GM12878 (cell line): ENCODE results near the gene TRABD2B. TPM values are rescaled to one million over a fixed set of nuclear protein-coding genes. Genes with fewer than 3 reads are reported as not detected.

Source experiments
- ATAC-seq: fragments of 200-7000 bp; cut with Tn5 transposase; 3 replicates; pipeline ENCODE4 v1.9.1; 2020; ENCODE audit warnings: mild to moderate bottlenecking, moderate library complexity
- BruUV-seq: library from RNA; stranded (reverse); fragments of 400-500 nt; replicated peaks from 2 replicates; lab custom pipeline; 2021; lab: Mats Ljungman, UMichigan
- CTCF ChIA-PET: fragments of 300-600 bp; sonication (Branson Sonifier 250); formaldehyde crosslinking; extraction: SDS; loops from one replicate; lab custom pipeline; 2021; ENCODE audit warnings: inconsistent platforms; lab: Yijun Ruan, JAX
- POLR2A ChIA-PET: fragments of 350-600 bp; formaldehyde crosslinking; extraction: SDS; loops from one replicate; lab custom pipeline; 2021; ENCODE audit warnings: inconsistent platforms; lab: Charles Lee
- RAD21 ChIA-PET: fragments of 300-600 bp; sonication (Branson Sonifier 250); formaldehyde crosslinking; loops from one replicate; lab custom pipeline; 2023; ENCODE audit warnings: antibody characterized with exemption; ENCODE audit not compliant: unreplicated experiment; lab: Charles Lee
- SMC1A ChIA-PET: fragments of 300-600 bp; sonication (Branson Sonifier 250); formaldehyde crosslinking; loops from one replicate; lab custom pipeline; 2023; ENCODE audit not compliant: unreplicated experiment, uncharacterized antibody; lab: Charles Lee
- DNase-seq: peaks from one replicate; pipeline ENCODE4 v3.0.0-alpha.2; 2011; ENCODE audit warnings: low read depth, low spot score
- FAIRE-seq: peaks from 3 replicates; lab custom pipeline; 2011; peaks lifted over from hg19 to GRCh38; lab: Jason Lieb, UNC
- H2AFZ ChIP-seq: 2 replicates; pipeline ENCODE4 v1.6.0; 2011; ENCODE audit warnings: low read depth, low read length, control low read depth; ENCODE audit not compliant: control insufficient read depth
- H3K27ac ChIP-seq: 2 replicates; pipeline ENCODE4 v1.5.1; 2011; ENCODE audit warnings: control low read depth; ENCODE audit not compliant: control insufficient read depth, insufficient read depth
- H3K27me3 ChIP-seq, 2 experiments: replicated peaks in 1 of 2; 2 replicates each; pipeline versions ENCODE4 v1.6.0 to v1.6.1; 2011; ENCODE audit warnings: low read length in 1 of 2; ENCODE audit not compliant: control insufficient read depth in 2 of 2, insufficient read depth in 2 of 2
- H3K36me3 ChIP-seq, 2 experiments: 2 replicates each; pipeline ENCODE4 v1.5.1; 2011; ENCODE audit warnings: low read length in 1 of 2; ENCODE audit not compliant: control insufficient read depth in 2 of 2, insufficient read depth in 2 of 2
- H3K4me1 ChIP-seq: 2 replicates; pipeline ENCODE4 v1.6.1; 2011; ENCODE audit warnings: mild to moderate bottlenecking, low read length, moderate library complexity, mixed read lengths; ENCODE audit not compliant: control insufficient read depth, insufficient read depth
- H3K4me2 ChIP-seq: 2 replicates; pipeline ENCODE4 v1.6.0; 2011; ENCODE audit warnings: control low read depth; ENCODE audit not compliant: control insufficient read depth, insufficient read depth
- H3K4me3 ChIP-seq: fragments of 200-600 bp; sonication (generic); 2 replicates; pipeline ENCODE4 v1.5.1; 2016
- H3K79me2 ChIP-seq: 2 replicates; pipeline ENCODE4 v1.6.0; 2011; ENCODE audit warnings: low read length; ENCODE audit not compliant: control insufficient read depth, insufficient read depth
- H3K9ac ChIP-seq: 2 replicates; pipeline ENCODE4 v1.8.0; 2011; ENCODE audit warnings: low read length, control low read depth, mixed read lengths; ENCODE audit not compliant: control insufficient read depth, insufficient read depth
- H3K9me3 ChIP-seq: replicated peaks from 3 replicates; pipeline ENCODE4 v1.5.1; 2011; ENCODE audit warnings: mild to moderate bottlenecking, low read length; ENCODE audit not compliant: control insufficient read depth, insufficient read depth
- H4K20me1 ChIP-seq: 2 replicates; pipeline ENCODE4 v1.6.0; 2011; ENCODE audit not compliant: control insufficient read depth, insufficient read depth
- BCL3 ChIP-seq: IDR thresholded peaks from 2 replicates; pipeline ENCODE4 v1.6.1; 2011; ENCODE audit warnings: borderline replicate concordance, low read depth, mild to moderate bottlenecking, moderate library complexity, low read length; ENCODE audit not compliant: insufficient read depth, poor library complexity, severe bottlenecking
- BMI1 ChIP-seq: fragments of 450-650 bp; IDR thresholded peaks from 2 replicates; pipeline ENCODE4 v1.6.1; 2016; ENCODE audit warnings: mild to moderate bottlenecking, moderate library complexity, borderline replicate concordance
- CHD2 ChIP-seq: IDR thresholded peaks from 2 replicates; pipeline ENCODE4 v1.6.1; 2011; ENCODE audit warnings: low read depth, low read length, improper control_type of control experiment, borderline replicate concordance
- GABPA ChIP-seq: IDR thresholded peaks from 2 replicates; pipeline ENCODE4 v1.6.1; 2014; ENCODE audit warnings: antibody characterized with exemption, low read depth, mild to moderate bottlenecking, inconsistent platforms
- HDGF ChIP-seq: fragments of 450-650 bp; IDR thresholded peaks from 2 replicates; pipeline ENCODE4 v1.6.1; 2016; ENCODE audit warnings: antibody characterized with exemption
- IKZF2 ChIP-seq, 2 experiments: fragments of 450-650 bp; IDR thresholded peaks; 2 replicates each; pipeline ENCODE4 v1.6.1; 2017; ENCODE audit warnings: mild to moderate bottlenecking in 2 of 2, moderate library complexity in 2 of 2
- NFXL1 ChIP-seq: fragments of 450-650 bp; IDR thresholded peaks from 2 replicates; pipeline ENCODE4 v1.6.1; 2017; ENCODE audit warnings: antibody characterized with exemption, mild to moderate bottlenecking, borderline replicate concordance
- NRF1 ChIP-seq: conservative IDR thresholded peaks from 2 replicates; pipeline ENCODE4 v1.6.1; 2011; ENCODE audit warnings: mild to moderate bottlenecking, low read depth, low read length, improper control_type of control experiment
- PML ChIP-seq: IDR thresholded peaks from 2 replicates; pipeline ENCODE4 v1.6.1; 2012; ENCODE audit warnings: low read length, inconsistent platforms
- POLR2AphosphoS5 ChIP-seq: IDR thresholded peaks from 2 replicates; pipeline ENCODE4 v1.6.1; 2011; ENCODE audit warnings: mild to moderate bottlenecking, low read length, inconsistent platforms
- RAD51 ChIP-seq: fragments of 450-650 bp; IDR thresholded peaks from 2 replicates; pipeline ENCODE4 v1.6.1; 2016; ENCODE audit warnings: moderate library complexity, mild to moderate bottlenecking, inconsistent platforms
- SIX5 ChIP-seq: IDR thresholded peaks from 2 replicates; pipeline ENCODE4 v1.6.1; 2011; ENCODE audit warnings: mild to moderate bottlenecking, low read depth, low read length, moderate library complexity; ENCODE audit not compliant: severe bottlenecking
- SMC3 ChIP-seq: IDR thresholded peaks from 2 replicates; pipeline ENCODE4 v1.6.1; 2011; ENCODE audit warnings: low read length, improper control_type of control experiment, borderline replicate concordance
- SP1 ChIP-seq: IDR thresholded peaks from one replicate; pipeline ENCODE4 v1.6.1; 2011; ENCODE audit warnings: low read depth, low read length
- STAT1 ChIP-seq: fragments of 450-650 bp; conservative IDR thresholded peaks from 2 replicates; pipeline ENCODE4 v1.6.1; 2014; ENCODE audit warnings: antibody characterized with exemption, mild to moderate bottlenecking
- SUPT20H ChIP-seq: IDR thresholded peaks from 2 replicates; pipeline ENCODE4 v1.6.1; 2011; ENCODE audit warnings: low read depth, mild to moderate bottlenecking, low read length, moderate library complexity, borderline replicate concordance; ENCODE audit not compliant: control insufficient read depth
- TARDBP ChIP-seq: IDR thresholded peaks from 2 replicates; pipeline ENCODE4 v1.6.1; 2016; ENCODE audit warnings: borderline replicate concordance
- TCF7 ChIP-seq: IDR thresholded peaks from 2 replicates; pipeline ENCODE4 v1.6.1; 2014; ENCODE audit warnings: antibody characterized with exemption, borderline replicate concordance
- ZNF207 ChIP-seq: fragments of 450-650 bp; IDR thresholded peaks from 2 replicates; pipeline ENCODE4 v1.6.1; 2014; ENCODE audit warnings: antibody characterized with exemption, mild to moderate bottlenecking, borderline replicate concordance
- ZNF24 ChIP-seq: fragments of 450-650 bp; IDR thresholded peaks from 2 replicates; pipeline ENCODE4 v1.6.1; 2017; ENCODE audit warnings: antibody characterized with exemption, mild to moderate bottlenecking
- WGBS: methylation state at CpG from one replicate; pipeline ENCODE4 v1.1.6; 2016; ENCODE audit warnings: low lambda C conversion rate; ENCODE audit not compliant: insufficient replicate concordance, insufficient coverage; ENCODE audit errors: missing lambda C conversion rate; 5-methylcytosine and 5-hydroxymethylcytosine counted together
- in situ Hi-C: fragments of 300-500 bp; cut with MboI; formaldehyde crosslinking; loops from 9 replicates; pipeline ENCODE4 v1.14.3; 2018; ENCODE audit warnings: mixed read lengths
- intact Hi-C: fragments of 100-400 bp; cut with micrococcal nuclease; formaldehyde crosslinking; loops from one replicate; pipeline ENCODE4 v1.14.2; 2022; ENCODE audit not compliant: unreplicated experiment
- polyA plus RNA-seq, 11 experiments: library from polyadenylated mRNA; depleted of rRNA in 4 of 11; unstranded in 6 of 11; stranded (reverse) in 5 of 11; fragments of >200 nt; fragmentation: Nextera tagmentation in 4 of 11; fragmentation: Illumina TruSeq in 1 of 11; extraction: Ambion mirVana in 4 of 11; extraction: Trizol in 1 of 11; gene quantifications; 1 replicate in 1 of 11; 2 replicates in 10 of 11; pipeline versions ENCODE4 v1.2.1 to v1.2.3, GENCODE V29; 2011 to 2016; ENCODE audit warnings: inconsistent platforms in 2 of 11, missing spikeins in 2 of 11, low read depth in 1 of 11
- total RNA-seq, 4 experiments: library from RNA; depleted of rRNA in 3 of 4; stranded (reverse); fragments of >200 nt in 3 of 4; fragmentation: Illumina TruSeq in 1 of 4; extraction: Trizol in 1 of 4; gene quantifications; 2 replicates each; pipeline versions ENCODE4 v1.2.1 to v1.2.3, GENCODE V29; 2013 to 2021

TRABD2B gene
- total and polyA plus RNA-seq, 10 of the 15 experiments (the other 5 are each of a cell fraction or from before 2014, with no cell fraction given) = not detected

GRCh38 chr1:47855230-47855629 lies 142.0 kb downstream of the TRABD2B start:
- ChIA-PET POLR2A (no interaction called here), RAD21 (no interaction called here), CTCF (no interaction called here), SMC1A (interaction anchor here (0.6 kb wide), 1 partner anchor 18 kb away, joined by 3 read pairs; no protein-coding TSS in a partner anchor)
- ATAC-seq (no peak), FAIRE-seq (no peak), DNase-seq (no peak)
- no TSS peak for BruUV-seq
- Histone ChIP-seq H3K27ac (no peak overlapping the region), H3K9me3 (no peaks in the 10 kb centered on the region), H4K20me1 (no peaks in the 10 kb centered on the region), H3K4me2 (no peak overlapping the region), H3K4me1 (no peaks in the 10 kb centered on the region), H3K27me3 (no peaks in the 10 kb centered on the region; a peak in 1 of 4 replicates), H3K9ac (no peak overlapping the region), H3K4me3 (no peak overlapping the region), H3K36me3 (no peaks in the 10 kb centered on the region), H3K79me2 (no peaks in the 10 kb centered on the region), H2AFZ (no peak overlapping the region)
- 38% methylated on average over 4 of the region's 4 CpGs for WGBS
- intact Hi-C loops = no loop called here
- in situ Hi-C loops = no loop called here
- TF ChIP-seq PML = no peak
- no peak for TF ChIP-seq CHD2
- no peak for TF ChIP-seq BMI1
- no peak for TF ChIP-seq NRF1
- TF ChIP-seq SMC3 = no peak
- no peak for TF ChIP-seq IKZF2 (IDR thresholded peaks at IDR 0.05)
- no peak for TF ChIP-seq SUPT20H
- TF ChIP-seq RAD51 = no peak
- TF ChIP-seq NFXL1 = no peak
- no peak for TF ChIP-seq ZNF24
- TF ChIP-seq BCL3 = no peak
- no peak for TF ChIP-seq POLR2AphosphoS5
- no peak for TF ChIP-seq ZNF207
- TF ChIP-seq TARDBP = no peak
- no peak for TF ChIP-seq GABPA
- TF ChIP-seq SIX5 = no peak
- no peak for TF ChIP-seq TCF7
- no peak for TF ChIP-seq STAT1
- no peak for TF ChIP-seq SP1
- TF ChIP-seq HDGF = no peak
